K562 (cell line): ENCODE results near the gene BEST1. TPM values are rescaled to one million over a fixed set of nuclear protein-coding genes. Genes with fewer than 3 reads are reported as not detected.

Source experiments
- ATAC-seq: fragments of 200-7000 bp; cut with Tn5 transposase; 3 replicates; pipeline ENCODE4 v1.9.1; 2020; ENCODE audit warnings: moderate library complexity
- BruUV-seq: library from RNA; stranded (reverse); fragments of 400-500 nt; replicated peaks from 2 replicates; lab custom pipeline; 2021; lab: Mats Ljungman, UMichigan
- CTCF ChIA-PET: fragments of 300-600 bp; formaldehyde crosslinking; extraction: SDS; loops from one replicate; lab custom pipeline; 2021; ENCODE audit warnings: low intra/inter-chr PET ratio; lab: Yijun Ruan, JAX
- POLR2A ChIA-PET: fragments of 300-600, 350-650 bp; sonication (Branson Sonifier 250); formaldehyde crosslinking; extraction: SDS; loops from one replicate; lab custom pipeline; 2021; ENCODE audit warnings: antibody characterized with exemption, inconsistent platforms; lab: Yijun Ruan, JAX
- DNase-seq, 4 experiments: peaks; one replicate each; pipeline versions ENCODE4 v3.0.0 to v3.0.0-alpha.2; 2011 to 2018; ENCODE audit warnings: low spot score in 3 of 4, mixed read lengths in 3 of 4; ENCODE audit errors: extremely low read depth in 1 of 4
- FAIRE-seq: peaks from 2 replicates; lab custom pipeline; 2011; peaks lifted over from hg19 to GRCh38; lab: Jason Lieb, UNC
- H2AFZ ChIP-seq: 2 replicates; pipeline ENCODE4 v1.6.0; 2011; ENCODE audit warnings: low read depth, low read length, control low read depth, inconsistent platforms
- H3K27ac ChIP-seq: fragments of 200-600 bp; 3 replicates; pipeline ENCODE4 v1.8.0; 2011; ENCODE audit warnings: low read depth, mild to moderate bottlenecking, control low read depth, inconsistent platforms, low read length, moderate library complexity, mixed read lengths; ENCODE audit errors: extremely low read depth
- H3K27me3 ChIP-seq, 2 experiments: fragments of 300-600 bp in 1 of 2; 2 replicates in 1 of 2; 3 replicates in 1 of 2; pipeline versions ENCODE4 v1.6.0 to v1.8.0; 2011; ENCODE audit warnings: inconsistent platforms in 2 of 2, low read length in 2 of 2, mild to moderate bottlenecking in 1 of 2, mixed read lengths in 1 of 2, moderate library complexity in 1 of 2; ENCODE audit not compliant: control insufficient read depth in 2 of 2, insufficient read depth in 2 of 2
- H3K36me3 ChIP-seq: fragments of 300-600 bp; 3 replicates; pipeline ENCODE4 v1.8.0; 2011; ENCODE audit warnings: mild to moderate bottlenecking, low read length, inconsistent platforms; ENCODE audit not compliant: control insufficient read depth, insufficient read depth
- H3K4me1 ChIP-seq, 2 experiments: fragments of 200-600 bp in 1 of 2; replicated peaks in 1 of 2; 2 replicates in 1 of 2; 3 replicates in 1 of 2; pipeline versions ENCODE4 v1.5.1 to v1.8.0; 2011; ENCODE audit warnings: inconsistent platforms in 2 of 2, low read length in 2 of 2, mild to moderate bottlenecking in 1 of 2, mixed read lengths in 1 of 2, moderate library complexity in 1 of 2; ENCODE audit not compliant: control insufficient read depth in 2 of 2, insufficient read depth in 2 of 2
- H3K4me2 ChIP-seq: 2 replicates; pipeline ENCODE4 v1.6.1; 2011; ENCODE audit warnings: low read length, control low read depth, inconsistent platforms, mixed read lengths; ENCODE audit not compliant: insufficient read depth
- H3K4me3 ChIP-seq: fragments of 200-600 bp; sonication (generic), shearing (Covaris generic); 2 replicates; pipeline ENCODE4 v1.5.1; 2016; ENCODE audit warnings: control low read depth, inconsistent platforms
- H3K79me2 ChIP-seq: fragments of 200-600 bp; 3 replicates; pipeline ENCODE4 v1.8.0; 2011; ENCODE audit warnings: low read length, inconsistent platforms; ENCODE audit not compliant: control insufficient read depth, insufficient read depth
- H3K9ac ChIP-seq, 2 experiments: 2 replicates each; pipeline versions ENCODE4 v1.6.0 to v1.6.1; 2011; ENCODE audit warnings: low read depth in 2 of 2, low read length in 2 of 2, control low read depth in 1 of 2, inconsistent platforms in 1 of 2, mild to moderate bottlenecking in 1 of 2, mixed read lengths in 1 of 2; ENCODE audit not compliant: insufficient read depth in 1 of 2
- H3K9me1 ChIP-seq: one replicate; pipeline ENCODE4 v1.6.0; 2011; ENCODE audit warnings: inconsistent platforms, mild to moderate bottlenecking, low read length, moderate library complexity; ENCODE audit not compliant: control insufficient read depth, insufficient read depth
- H3K9me3 ChIP-seq: replicated peaks from 2 replicates; pipeline ENCODE4 v1.5.1; 2011; ENCODE audit warnings: low read depth, low read length, inconsistent platforms; ENCODE audit not compliant: control insufficient read depth, insufficient read depth
- H4K20me1 ChIP-seq: replicated peaks from 2 replicates; pipeline ENCODE4 v1.6.1; 2011; ENCODE audit warnings: low read length, inconsistent platforms, mixed read lengths; ENCODE audit not compliant: control insufficient read depth, insufficient read depth
- CBX1 ChIP-seq: sonication (generic); IDR thresholded peaks from 2 replicates; pipeline ENCODE4 v1.6.1; 2016; ENCODE audit warnings: antibody characterized with exemption, low read depth, mild to moderate bottlenecking
- ESRRA ChIP-seq: fragments of 450-650 bp; IDR thresholded peaks from 2 replicates; pipeline ENCODE4 v1.6.1; 2014; ENCODE audit warnings: low read depth, mild to moderate bottlenecking, moderate library complexity, borderline replicate concordance
- MAFK ChIP-seq: IDR thresholded peaks from 2 replicates; pipeline ENCODE4 v1.6.1; 2011; ENCODE audit warnings: low read length, improper control_type of control experiment
- MCM2 ChIP-seq: fragments of 450-650 bp; IDR thresholded peaks from 2 replicates; pipeline ENCODE4 v1.6.1; 2017; ENCODE audit warnings: low read depth, mild to moderate bottlenecking
- POLR2AphosphoS2 ChIP-seq: IDR thresholded peaks from 2 replicates; pipeline ENCODE4 v1.6.1; 2012; ENCODE audit warnings: low read length, improper control_type of control experiment
- RBM25 ChIP-seq: fragments of 200-400 bp; formaldehyde crosslinking; IDR thresholded peaks from 2 replicates; pipeline ENCODE4 v1.6.1; 2018; ENCODE audit warnings: low read length, low read depth, moderate library complexity; ENCODE audit not compliant: severe bottlenecking
- SMARCA5 ChIP-seq: fragments of 450-650 bp; IDR thresholded peaks from 2 replicates; pipeline ENCODE4 v1.6.1; 2016
- ZNF239 ChIP-seq: fragments of 250-450 bp; sonication (Bioruptor Pico); IDR thresholded peaks from 2 replicates; pipeline ENCODE4 v1.4.0; 2020; ENCODE audit warnings: mild to moderate bottlenecking
- ZNF586 ChIP-seq: fragments of 450-650 bp; formaldehyde crosslinking; conservative IDR thresholded peaks from 2 replicates; pipeline ENCODE4 v1.4.0; 2020; ENCODE audit warnings: mild to moderate bottlenecking, moderate library complexity
- WGBS: fragments of 100-300 bp; shearing (Covaris generic); methylation state at CpG from one replicate; pipeline ENCODE4 v1.1.6; 2016; ENCODE audit warnings: low coverage, mixed read lengths; ENCODE audit not compliant: insufficient coverage; ENCODE audit errors: missing lambda C conversion rate; 5-methylcytosine and 5-hydroxymethylcytosine counted together
- in situ Hi-C: fragments of 300-500 bp; cut with MboI; formaldehyde crosslinking; loops from 4 replicates; pipeline ENCODE4 v1.15.0; 2018; ENCODE audit warnings: inconsistent platforms, mixed read lengths
- intact Hi-C: fragments of 100-400 bp; cut with micrococcal nuclease; formaldehyde crosslinking; loops from 2 replicates; pipeline ENCODE4 v1.14.2; 2022
- polyA plus RNA-seq, 8 experiments: library from polyadenylated mRNA; depleted of rRNA in 4 of 8; stranded (reverse) in 5 of 8; unstranded in 3 of 8; fragments of >200 nt; fragmentation: Nextera tagmentation in 2 of 8; fragmentation: Illumina TruSeq in 1 of 8; extraction: Ambion mirVana in 2 of 8; extraction: Trizol in 1 of 8; gene quantifications; 2 replicates each; pipeline versions ENCODE4 v1.2.1 to v1.2.3, GENCODE V29; 2011 to 2014; ENCODE audit warnings: inconsistent platforms in 1 of 8, missing spikeins in 1 of 8
- total RNA-seq, 7 experiments: library from RNA; depleted of rRNA in 6 of 7; stranded (reverse); fragments of >200 nt in 6 of 7; fragmentation: Illumina TruSeq in 2 of 7; extraction: Trizol in 2 of 7; gene quantifications; 2 replicates each; pipeline versions ENCODE4 v1.2.1 to v1.2.3, GENCODE V29; 2011 to 2021; ENCODE audit warnings: low replicate concordance in 1 of 7
- TF ChIP-seq, protein P1 (sequence below): sonication (generic); IDR thresholded peaks from 2 replicates; pipeline ENCODE4 v1.6.1; 2016

The BEST1 gene
- total and polyA plus RNA-seq, 9 of the 15 experiments (the other 6 are each of a cell fraction or from before 2014, with no cell fraction given) = 0.07 to 1.3 (median 0.40) TPM

DNA sequence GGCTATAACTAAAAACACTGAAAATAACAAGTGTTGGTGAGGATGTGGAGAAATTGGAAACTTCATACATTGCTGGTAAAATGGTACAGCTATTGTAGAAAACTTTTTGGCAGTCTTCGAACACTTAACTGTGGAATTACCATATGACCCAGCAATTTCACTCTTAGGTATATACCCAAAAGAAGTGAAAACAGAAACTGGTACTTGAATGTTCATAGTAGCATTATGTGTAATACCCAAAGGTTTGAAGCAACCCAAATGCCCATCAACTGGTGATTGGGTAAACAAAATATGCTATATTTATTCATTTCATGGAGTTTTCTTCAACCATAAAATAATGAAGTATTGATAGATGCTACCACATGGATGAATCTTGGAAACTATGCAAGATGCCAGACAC lies 58.0 kb downstream of the BEST1 start:
- Histone ChIP-seq H3K9me3 (no peaks in the 10 kb centered on the region), H4K20me1 (no peaks in the 10 kb centered on the region), H3K4me1 (peaks cover 15 to 17% of the 10 kb centered on the region in 2 experiments), H3K27me3 (no peaks in the 10 kb centered on the region; a peak in 1 of 5 replicates), H3K79me2 (no peaks in the 10 kb centered on the region), H3K27ac (no peak overlapping the region), H3K4me3 (no peak overlapping the region), H3K9ac (no peak overlapping the region), H2AFZ (no peak overlapping the region), H3K36me3 (no peaks in the 10 kb centered on the region), H3K9me1 (no peaks in the 10 kb centered on the region), H3K4me2 (no peak overlapping the region)
- FAIRE-seq (no peak), DNase-seq (no peak), ATAC-seq (no peak)
- no TSS peak for BruUV-seq
- TF ChIP-seq ZNF586 (no peak), MCM2 (no peak), MAFK (no peak)
- ChIA-PET CTCF (no interaction called here), POLR2A (no interaction called here)
- WGBS = 75% methylated on average over 1 of the region's 1 CpG
- intact Hi-C loops (no loop called here), in situ Hi-C loops (no loop called here)

DNA sequence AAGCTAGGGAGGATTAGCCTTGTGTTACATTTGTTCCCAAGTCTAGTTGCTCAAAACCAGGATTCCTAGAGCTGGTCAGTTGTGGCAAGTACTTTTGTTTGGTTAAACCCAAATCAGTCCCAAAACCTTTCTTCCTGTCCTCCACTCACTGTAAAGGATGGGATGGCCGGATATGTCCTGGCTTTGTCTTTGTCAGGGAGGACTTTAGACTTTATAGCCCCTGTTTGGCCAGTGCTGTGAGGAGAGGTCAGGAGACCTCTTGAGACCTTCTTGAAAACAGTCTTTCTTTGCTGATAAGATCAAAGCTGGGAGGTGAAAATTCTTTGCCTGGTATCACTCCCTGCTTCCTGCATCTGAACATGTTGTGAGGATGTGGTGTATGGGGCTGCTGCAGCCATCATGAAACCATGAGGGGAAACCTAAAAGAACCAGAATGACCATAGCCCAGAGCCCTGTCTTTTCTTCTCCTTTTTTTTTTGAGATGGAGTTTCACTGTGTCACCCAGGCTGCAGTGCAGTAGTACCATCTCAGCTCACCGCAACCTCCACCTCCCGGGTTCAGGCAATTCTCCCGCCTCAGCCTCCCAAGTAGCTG lies 60.9 kb downstream of the BEST1 start:
- Histone ChIP-seq H3K79me2 (no peaks in the 10 kb centered on the region), H3K4me1 (peaks cover 25 to 26% of the 10 kb centered on the region in 2 experiments), H3K27me3 (no peaks in the 10 kb centered on the region; a peak in 1 of 5 replicates), H3K9ac (peak overlapping the region in 1 of 2 experiments; percentile 29; a peak in 1 of 4 replicates), H3K9me1 (no peaks in the 10 kb centered on the region), H3K27ac (no peak overlapping the region), H3K36me3 (no peaks in the 10 kb centered on the region), H3K4me3 (no peak overlapping the region), H2AFZ (peak overlapping the region; percentile 65), H4K20me1 (no peaks in the 10 kb centered on the region), H3K4me2 (no peak overlapping the region), H3K9me3 (no peaks in the 10 kb centered on the region)
- WGBS = 83% methylated on average over 2 of the region's 4 CpGs
- FAIRE-seq (peak; percentile 56), DNase-seq (no peak), ATAC-seq (no peak; the same call in 2 of the 3 replicates)
- in situ Hi-C loops (no loop called here), intact Hi-C loops (no loop called here)
- POLR2A ChIA-PET = interaction anchor here (1.4 to 2.0 kb wide), 3 partner anchors 14 to 44 kb away, joined by 5 to 10 read pairs (median 7); no protein-coding TSS in a partner anchor
- TF ChIP-seq SMARCA5 (peak; percentile 65; the same call in 1 of the 2 replicates), ZNF239 (no peak), POLR2AphosphoS2 (no peak), RBM25 (peak; percentile 62), CBX1 (no peak), ESRRA (0 out of 2 replicates have a peak, but pooled peaks have one; percentile 17)
- TF ChIP-seq, protein P1, sequence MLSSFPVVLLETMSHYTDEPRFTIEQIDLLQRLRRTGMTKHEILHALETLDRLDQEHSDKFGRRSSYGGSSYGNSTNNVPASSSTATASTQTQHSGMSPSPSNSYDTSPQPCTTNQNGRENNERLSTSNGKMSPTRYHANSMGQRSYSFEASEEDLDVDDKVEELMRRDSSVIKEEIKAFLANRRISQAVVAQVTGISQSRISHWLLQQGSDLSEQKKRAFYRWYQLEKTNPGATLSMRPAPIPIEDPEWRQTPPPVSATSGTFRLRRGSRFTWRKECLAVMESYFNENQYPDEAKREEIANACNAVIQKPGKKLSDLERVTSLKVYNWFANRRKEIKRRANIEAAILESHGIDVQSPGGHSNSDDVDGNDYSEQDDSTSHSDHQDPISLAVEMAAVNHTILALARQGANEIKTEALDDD = 0 out of 2 replicates have a peak, but pooled peaks have one; percentile 48
- CTCF ChIA-PET = no interaction called here
- BruUV-seq = no TSS peak
